Stimulated activated CD4-positive, alpha-beta T cell treated with anti-CD3 and anti-CD28 coated beads, Interleukin-2, amount 100 ng/mL, for 4 hours (primary cell): Measurements from ENCODE around the gene ZNF722.
A peak's percentile ranks its signal among the peaks of the same experiment; 100 is the strongest.
"Not testable (repeated sequence)": the region's sequence is repeated elsewhere in the genome, so short reads cannot be mapped to it uniquely, and the experiment has no call there.

Experiments
- DNase-seq: peaks from one replicate; pipeline ENCODE4 v3.0.0-alpha.2; 2020; ENCODE audit warnings: low read depth

Gene ZNF722

DNA sequence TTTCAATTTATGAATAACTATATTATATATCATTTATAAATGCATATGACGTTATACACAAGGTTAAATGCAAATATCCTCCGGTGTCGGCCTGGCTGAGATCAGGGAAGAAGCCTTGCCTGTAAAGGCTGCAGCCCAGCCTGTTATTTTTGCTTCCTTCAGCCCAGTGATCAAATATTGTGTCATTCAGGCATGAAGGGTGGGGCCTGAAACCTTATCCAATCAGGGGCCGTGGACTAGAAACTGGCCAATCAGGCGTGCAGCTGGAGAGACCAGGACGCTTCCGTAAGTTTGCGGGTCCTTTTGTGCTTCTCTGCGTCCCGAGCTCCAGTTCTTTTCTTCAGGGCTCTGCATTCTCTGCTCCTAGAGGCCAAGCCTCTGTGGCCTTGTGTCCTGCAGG, at the start of gene ZNF722:
Gene ZNF722 (plus strand): TSS at position 301 of the 400 bp plus-strand sequence. CDS start 113 bp downstream, outside the sequence.
- DNase-seq = no peak

- DNase-seq = no peak
These were observed 45.5 kb upstream of the ZNF722 start for GRCh38 chr7:63953181-63953580.

DNA sequence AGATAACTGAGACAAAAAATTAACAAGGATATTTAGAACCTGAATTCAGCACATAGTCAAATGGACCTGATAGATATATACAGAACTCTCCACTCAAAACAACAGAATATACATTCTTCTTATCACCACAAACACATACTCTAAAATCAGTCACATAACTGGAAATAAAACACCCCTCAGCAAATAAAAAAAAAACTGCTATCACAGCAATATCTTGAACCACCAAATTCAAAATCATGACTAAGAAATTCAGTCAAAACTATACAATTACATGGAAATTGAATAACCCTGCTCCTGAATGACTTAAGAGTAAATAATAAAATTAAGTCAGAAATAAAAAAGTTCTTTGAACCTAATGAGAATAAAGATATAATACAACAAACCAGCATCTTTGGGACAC, 30.0 kb upstream of the ZNF722 start:
- DNase-seq = no peak

DNA sequence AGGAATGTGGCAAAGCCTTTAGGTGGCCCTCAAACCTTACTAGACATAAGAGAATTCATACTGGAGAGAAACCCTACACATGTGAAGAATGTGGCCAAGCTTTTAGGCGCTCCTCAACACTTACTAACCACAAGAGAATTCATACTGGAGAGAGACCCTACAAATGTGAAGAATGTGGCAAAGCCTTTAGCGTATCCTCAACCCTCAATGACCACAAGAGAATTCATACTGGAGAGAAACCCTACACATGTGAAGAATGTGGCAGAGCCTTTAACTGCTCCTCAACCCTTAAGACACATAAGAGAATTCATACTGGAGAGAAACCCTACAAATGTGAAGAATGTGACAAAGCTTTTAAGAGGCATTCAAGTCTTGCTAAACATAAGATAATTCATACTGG, 16.8 kb downstream of the ZNF722 start:
- not testable (repeated sequence) for DNase-seq

DNA sequence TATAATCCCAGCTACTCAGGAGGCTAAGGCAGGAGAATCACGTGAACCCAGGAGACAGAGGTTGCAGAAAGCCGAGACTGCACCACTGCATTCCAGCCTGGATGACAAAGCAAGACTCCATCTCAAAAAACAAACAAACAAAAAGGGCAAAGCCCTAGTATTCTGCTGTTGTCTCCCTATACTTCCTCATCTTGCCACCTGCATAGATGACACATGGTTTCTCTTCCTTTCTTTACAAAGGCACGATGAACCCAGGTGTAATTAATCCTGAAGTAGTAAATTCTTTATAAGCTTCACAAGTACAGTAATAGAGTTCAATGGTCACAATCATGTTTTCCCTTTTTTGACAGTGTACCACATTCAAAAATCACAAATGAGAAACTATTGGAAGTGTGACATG, 36.7 kb downstream of the ZNF722 start:
- DNase-seq = no peak

GRCh38 chr7:64037095-64037494, 38.4 kb downstream of the ZNF722 start:
- no peak for DNase-seq

DNA sequence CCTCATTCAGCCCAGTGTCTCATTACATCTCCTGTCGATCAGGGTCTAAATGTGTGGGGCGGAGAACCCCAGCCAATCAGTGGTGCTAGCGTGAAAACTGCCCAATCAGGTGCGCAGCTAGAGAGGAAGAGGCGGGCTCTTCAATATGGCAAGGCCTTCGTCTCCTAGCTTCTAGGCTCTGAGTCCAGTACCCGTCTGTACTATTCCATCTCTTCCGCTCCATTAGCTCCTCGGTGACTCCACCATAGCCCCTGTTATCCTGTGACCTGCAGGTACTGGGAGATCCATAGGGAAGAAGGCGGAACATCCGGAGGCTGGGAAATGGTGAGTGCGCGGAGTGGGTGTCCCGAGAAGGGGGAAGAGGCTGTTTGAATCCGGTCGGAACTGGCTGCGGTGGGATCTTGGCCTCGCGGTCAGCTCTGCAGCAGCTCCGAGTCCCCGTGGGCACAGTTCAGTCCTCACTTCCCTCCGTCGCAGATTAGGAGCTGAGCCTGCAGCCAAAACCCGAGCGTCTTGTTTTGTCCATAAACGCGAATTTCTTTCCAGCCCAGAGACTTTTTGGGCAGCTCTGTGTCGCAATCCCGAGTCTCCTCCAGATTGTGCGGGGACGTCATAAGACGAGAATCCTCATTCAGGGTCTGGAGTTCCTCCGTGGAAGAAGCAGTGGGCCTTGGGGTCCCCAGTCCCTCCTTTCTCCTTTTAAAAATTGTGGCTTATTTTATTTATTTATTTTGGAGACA, 46.8 kb downstream of the ZNF722 start, which contains the start of gene ZNF727:
Gene ZNF727 (plus strand): TSS at position 134 of the 740 bp plus-strand sequence. CDS start 188 bp downstream, at position 322.
- peak; percentile 9 for DNase-seq

DNA sequence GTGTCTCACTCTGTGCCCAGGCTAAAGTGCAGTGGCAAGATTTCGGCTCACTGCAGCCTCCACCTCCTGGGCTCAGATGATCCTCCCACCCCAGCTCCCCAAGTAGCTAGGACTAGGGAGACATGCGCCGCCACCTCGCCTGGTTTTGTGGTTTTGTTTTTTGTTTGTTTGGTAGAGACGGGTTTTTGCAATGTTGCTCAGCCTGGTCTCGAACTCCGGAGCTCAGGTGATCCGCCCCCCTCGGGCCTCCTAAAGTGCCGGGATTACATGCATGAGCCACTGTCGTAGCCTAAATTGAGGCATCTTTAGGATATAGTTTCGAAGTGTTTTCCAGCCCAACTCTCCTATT, 47.4 kb downstream of the ZNF722 start:
- DNase-seq = no peak
